Spleen (tissue), 7 donors: ENCODE results near the gene C12orf42.

ENCODE experiments used
- CTCF ChIP-seq, 11 experiments: fragments of 200-600 bp in 7 of 11; fragments of 450-650 bp in 4 of 11; sonication (generic) in 4 of 11; IDR thresholded peaks in 8 of 11; conservative IDR thresholded peaks in 3 of 11; 1 replicate in 7 of 11; 2 replicates in 4 of 11; pipeline versions ENCODE4 v1.4.0 to v1.8.0; 2016 to 2021; ENCODE audit warnings: antibody characterized with exemption in 11 of 11, inconsistent platforms in 4 of 11, mild to moderate bottlenecking in 1 of 11
- POLR2A ChIP-seq, 3 donors: fragments of 450-650 bp; IDR thresholded peaks; one replicate each; pipeline ENCODE4 v1.5.1; 2017; ENCODE audit warnings: antibody characterized with exemption in 3 of 3, mild to moderate bottlenecking in 1 of 3
- POLR2AphosphoS5 ChIP-seq, 3 donors: sonication (generic); formaldehyde crosslinking; IDR thresholded peaks; one replicate each; pipeline ENCODE4 v1.5.1; 2017; ENCODE audit warnings: antibody characterized with exemption in 3 of 3
- donor health status: DM: no; HTN: no; CAD: no; lungs with moderate emphysema.
- donor health status: DM: no; HTN: no; CAD: no.
- donor health status: DM: no; HTN: no; CAD: no.

- TF ChIP-seq CTCF (IDR thresholded peaks at IDR 0.05 in 8 of 11, conservative IDR thresholded peaks at IDR 0.05 in 3 of 11) (no peak), POLR2AphosphoS5 (IDR thresholded peaks at IDR 0.05) (no peak), POLR2A (IDR thresholded peaks at IDR 0.05) (no peak)
These were observed 161.3 kb downstream of the C12orf42 start for GRCh38 chr12:103334466-103334865.
